KBM-7 (cell line): Measurements from ENCODE around the gene ATP6V1C2.

ENCODE experiments used
- DNase-seq: peaks from one replicate; pipeline ENCODE4 v3.0.0-alpha.2; 2015
- in situ Hi-C: fragments of 300-500 bp; cut with MboI; formaldehyde crosslinking; loops from 2 replicates; pipeline ENCODE4 v1.14.3; 2020; ENCODE audit warnings: low sequenced_read_pairs, low pct_unique_long_range_greater_than_20kb, mixed read lengths

ATP6V1C2 gene

GRCh38 chr2:10764096-10764785 is 42.8 kb downstream of the ATP6V1C2 start:
- DNase-seq = no peak
- in situ Hi-C loops = no loop called here

GRCh38 chr2:10764896-10765295 is 43.5 kb downstream of the ATP6V1C2 start:
- in situ Hi-C loops = no loop called here
- DNase-seq = no peak

GRCh38 chr2:10765461-10765860 is 44.0 kb downstream of the ATP6V1C2 start:
- in situ Hi-C loops = no loop called here
- DNase-seq = no peak

DNA sequence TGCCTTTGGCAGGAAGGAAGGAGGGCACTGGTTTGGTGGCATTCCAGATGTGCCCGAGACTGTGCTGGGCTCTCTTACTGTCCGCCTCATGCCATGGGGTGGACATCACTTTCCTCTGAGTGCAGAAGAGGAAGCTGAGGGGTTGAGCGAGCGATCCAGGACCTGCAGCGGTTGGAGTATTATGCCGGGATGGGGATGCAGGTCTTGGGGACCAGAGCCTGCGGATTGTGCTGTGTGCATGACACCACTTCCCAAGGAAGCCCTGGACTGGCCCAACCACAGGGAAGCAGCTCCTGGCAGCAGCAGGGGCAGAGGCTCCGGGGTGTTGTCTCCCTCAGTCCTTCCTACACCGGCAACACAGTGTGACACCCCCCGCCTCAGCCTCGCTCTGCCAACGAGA is 44.5 kb downstream of the ATP6V1C2 start:
- no peak for DNase-seq
- in situ Hi-C loops = no loop called here

DNA sequence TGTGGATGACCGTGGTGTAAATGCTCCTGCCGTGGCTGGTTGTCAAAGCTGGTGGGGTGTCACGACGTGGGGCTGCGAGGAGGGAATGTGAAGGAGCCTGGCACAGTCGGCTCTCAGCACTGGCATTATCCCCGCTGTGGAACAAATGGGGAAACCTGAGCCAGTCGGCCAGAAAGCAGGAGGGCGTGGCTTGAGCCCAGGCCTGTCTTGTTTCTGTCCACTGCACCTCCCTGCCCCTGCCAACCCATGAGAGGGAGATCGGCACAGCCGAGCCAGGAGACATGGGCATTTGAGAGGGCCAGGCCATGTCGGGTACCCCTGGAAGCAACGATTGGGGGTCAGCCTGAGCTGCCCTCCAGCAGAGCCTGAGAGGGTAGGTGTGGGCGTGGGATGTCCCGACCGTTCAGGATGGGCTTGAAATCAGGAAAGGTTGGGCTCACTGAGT is 46.7 kb downstream of the ATP6V1C2 start:
- DNase-seq = no peak
- in situ Hi-C loops = no loop called here

GRCh38 chr2:10770956-10771750 is 49.7 kb downstream of the ATP6V1C2 start:
- DNase-seq = no peak
- in situ Hi-C loops = no loop called here

DNA sequence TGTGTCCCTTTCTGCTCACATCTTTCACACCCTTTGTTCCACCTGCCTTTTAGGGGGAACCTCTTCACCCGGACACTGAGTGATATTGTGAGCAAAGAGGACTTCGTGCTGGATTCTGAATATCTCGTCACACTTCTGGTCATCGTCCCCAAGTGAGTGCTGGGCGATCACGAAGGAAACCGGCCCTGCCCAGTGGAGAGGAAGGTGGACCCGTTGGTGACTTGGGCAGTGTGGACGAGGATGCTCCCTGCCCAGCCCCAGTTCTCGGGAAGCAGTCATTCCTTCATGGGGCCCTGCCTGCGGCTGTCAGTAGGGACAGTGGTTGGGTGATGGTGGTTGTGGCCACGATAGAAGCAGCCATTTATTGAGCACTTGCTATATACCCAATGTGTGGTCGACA is 50.4 kb downstream of the ATP6V1C2 start:
- no peak for DNase-seq
- in situ Hi-C loops = no loop called here

DNA sequence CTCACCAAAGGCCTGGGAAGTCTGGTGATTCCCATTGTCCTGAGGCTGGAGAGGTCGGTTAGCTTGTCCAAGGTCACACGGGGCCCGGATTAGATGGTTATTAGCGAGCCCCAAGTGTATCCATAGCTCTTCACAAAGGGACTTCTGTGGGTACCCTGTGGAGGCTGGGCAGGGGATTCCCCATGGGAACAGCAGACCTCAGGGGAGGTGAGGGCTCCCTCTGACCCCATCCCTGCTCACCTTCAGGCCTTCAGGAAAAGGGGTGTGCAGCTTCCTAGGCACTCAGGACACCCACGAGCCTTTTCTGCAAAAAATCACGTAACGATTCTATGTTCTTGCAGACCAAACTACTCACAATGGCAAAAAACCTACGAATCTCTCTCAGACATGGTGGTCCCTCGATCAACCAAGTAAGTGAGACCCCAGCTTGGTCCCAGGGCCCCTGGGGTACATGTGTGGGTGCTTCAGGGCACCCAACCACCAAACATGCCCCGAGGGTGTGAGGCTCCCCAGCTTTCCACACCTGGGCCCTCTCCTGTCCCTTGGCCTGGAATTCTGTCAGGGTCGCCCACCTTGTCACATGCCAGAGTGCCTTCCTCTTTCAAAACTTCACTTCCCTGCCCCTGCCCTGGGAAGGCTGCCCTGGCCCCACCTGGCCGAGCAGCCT is 50.9 kb downstream of the ATP6V1C2 start:
- in situ Hi-C loops = no loop called here
- DNase-seq = no peak

DNA sequence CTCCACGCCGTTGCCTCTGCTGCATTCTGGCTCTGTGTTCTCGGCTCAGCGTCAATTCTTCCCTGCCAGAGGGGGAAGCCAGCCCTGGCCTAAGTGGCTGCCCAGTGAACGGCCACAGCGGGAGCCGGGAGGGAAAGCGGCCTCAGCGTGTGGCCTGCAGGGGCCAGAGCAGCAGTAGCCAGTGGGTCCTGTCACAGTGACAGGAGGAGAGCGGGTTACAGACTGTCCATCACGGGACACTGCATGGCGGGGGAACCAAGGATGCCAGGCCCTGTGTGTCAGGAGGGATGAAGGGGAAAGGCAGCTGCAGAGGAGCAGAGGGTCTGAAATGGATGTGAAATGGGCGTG is 51.4 kb downstream of the ATP6V1C2 start:
- in situ Hi-C loops = no loop called here
- DNase-seq = no peak

DNA sequence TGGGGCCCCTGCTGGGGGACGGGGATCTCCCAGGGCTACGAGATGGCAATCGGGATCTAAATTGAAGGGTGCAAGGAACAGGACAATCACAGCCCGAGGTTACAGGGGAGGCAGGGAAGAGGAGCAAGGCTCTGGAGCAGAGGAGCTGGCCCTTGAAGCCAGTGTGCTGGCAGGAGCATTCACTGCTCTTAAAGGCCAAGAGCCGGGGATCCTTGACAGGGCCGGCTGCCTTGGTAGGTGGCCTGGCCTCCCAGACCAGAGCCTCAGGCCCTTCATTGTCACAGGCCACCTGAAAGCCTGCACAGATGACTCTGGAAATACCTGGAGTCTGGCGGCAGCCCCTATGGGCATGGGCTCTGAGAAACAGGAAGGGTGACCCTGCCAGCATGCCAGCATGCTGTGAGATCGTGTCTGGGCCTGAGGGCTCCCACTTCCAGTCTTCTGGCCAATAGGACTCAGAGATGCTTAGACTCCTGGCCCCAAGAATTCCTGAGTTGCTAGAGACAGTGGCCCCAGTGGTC is 52.5 kb downstream of the ATP6V1C2 start:
- no peak for DNase-seq
- in situ Hi-C loops = no loop called here

DNA sequence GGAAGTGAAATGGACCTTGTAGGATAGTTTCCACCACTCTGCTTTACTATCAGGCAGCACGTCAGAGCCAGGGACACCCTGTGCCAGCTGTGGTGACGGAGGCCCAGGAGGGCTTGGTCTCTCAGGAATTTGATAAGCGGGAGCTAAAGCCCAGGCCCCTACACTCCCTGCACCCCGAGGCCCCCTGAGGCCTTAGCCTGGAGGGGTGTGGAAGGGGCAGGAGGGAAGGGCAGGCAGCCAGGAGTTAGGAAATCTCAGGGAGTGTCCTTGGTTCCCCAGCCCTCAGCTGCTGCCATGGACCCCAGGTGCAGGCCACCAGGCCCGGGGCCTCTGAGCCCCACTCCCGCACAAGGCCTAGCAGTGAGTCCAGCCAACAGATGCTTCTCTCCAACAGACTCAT is 53.0 kb downstream of the ATP6V1C2 start:
- in situ Hi-C loops = no loop called here
- no peak for DNase-seq

- DNase-seq = no peak
- in situ Hi-C loops = no loop called here
Measured at GRCh38 chr2:10775021-10775780, 53.8 kb downstream of the ATP6V1C2 start.

GRCh38 chr2:10775831-10776230 is 54.4 kb downstream of the ATP6V1C2 start:
- DNase-seq = no peak
- in situ Hi-C loops = no loop called here

GRCh38 chr2:10776231-10776977 is 55.0 kb downstream of the ATP6V1C2 start:
- in situ Hi-C loops = no loop called here
- no peak for DNase-seq

GRCh38 chr2:10777111-10777841 is 55.8 kb downstream of the ATP6V1C2 start:
- no peak for DNase-seq
- in situ Hi-C loops = no loop called here

DNA sequence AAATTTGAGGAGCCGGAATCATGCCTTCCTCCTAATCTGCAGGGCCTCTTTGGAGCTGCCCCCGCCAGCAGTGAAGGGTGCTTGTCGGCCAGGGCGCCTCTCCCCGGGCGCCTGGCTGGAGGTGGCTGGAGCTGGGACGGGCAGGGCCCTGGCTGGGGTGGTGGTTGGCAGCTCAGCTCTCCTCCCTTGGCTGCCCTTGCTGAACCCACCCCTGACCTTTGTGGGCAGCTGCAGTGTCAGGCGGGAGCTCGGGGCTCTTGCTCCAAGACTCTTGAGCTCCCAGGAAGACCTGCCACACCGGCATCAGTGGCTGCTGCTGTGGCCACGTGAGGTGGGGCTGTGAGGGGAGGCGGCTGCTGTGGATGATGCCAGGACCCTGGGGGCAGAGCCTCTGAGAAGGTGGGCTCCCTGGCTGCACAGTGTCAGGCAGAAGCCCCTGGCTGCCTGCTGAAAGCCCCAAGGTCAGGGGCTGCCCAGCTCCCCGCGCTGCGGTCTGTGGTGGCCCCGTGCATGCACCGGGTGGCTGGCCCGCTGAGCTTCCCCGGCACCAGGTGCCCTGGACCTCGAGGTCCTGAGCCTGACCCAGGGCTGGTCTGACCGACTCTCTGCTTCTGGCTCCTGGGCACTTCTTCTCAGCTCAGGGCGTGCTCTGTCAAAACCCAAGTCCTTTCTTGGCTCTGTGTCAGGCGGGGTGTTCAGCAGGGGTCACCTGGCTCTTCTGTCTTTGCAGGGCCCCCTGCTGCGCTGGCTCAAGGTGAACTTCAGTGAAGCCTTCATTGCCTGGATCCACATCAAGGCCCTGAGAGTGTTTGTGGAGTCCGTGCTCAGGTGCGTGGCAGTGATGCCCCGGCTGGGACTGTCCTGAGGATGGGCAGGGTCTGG is 56.7 kb downstream of the ATP6V1C2 start:
- in situ Hi-C loops = no loop called here
- no peak for DNase-seq

DNA sequence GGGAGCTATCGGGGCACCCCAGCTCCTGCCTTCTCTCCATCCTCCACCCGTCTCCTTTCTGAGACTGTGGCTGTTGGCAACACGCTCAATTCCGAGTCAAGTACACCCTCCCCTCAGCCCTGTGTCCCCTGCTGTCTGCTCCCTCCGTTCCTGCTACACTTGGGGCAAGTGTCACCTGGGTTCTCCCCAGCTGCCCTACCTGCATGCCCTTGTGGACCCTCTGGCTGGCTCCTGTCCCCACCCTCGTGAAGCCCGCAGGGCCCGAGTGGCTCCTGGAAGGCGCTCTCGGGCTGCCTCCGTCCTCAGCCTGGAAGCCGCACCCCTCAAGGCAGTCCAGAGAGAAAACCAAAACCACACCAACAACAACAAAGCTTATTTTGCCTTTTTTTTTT is 57.3 kb downstream of the ATP6V1C2 start:
- in situ Hi-C loops = no loop called here
- no peak for DNase-seq
